Endothelial cell of umbilical vein (primary cell): ENCODE data around the gene PPP1R3G. TPM values are rescaled to one million over a fixed set of nuclear protein-coding genes. Genes with fewer than 3 reads are reported as not detected.

Source experiments
- BruUV-seq: library from RNA; stranded (reverse); fragments of 400-500 nt; replicated peaks from 2 replicates; lab custom pipeline; 2021; lab: Mats Ljungman, UMichigan
- CTCF ChIA-PET: fragments of 300-600, 350-600 bp; sonication (Branson Sonifier 250); formaldehyde crosslinking; loops from one replicate; lab custom pipeline; 2021; ENCODE audit warnings: antibody characterized with exemption, inconsistent platforms; lab: Charles Lee
- POLR2A ChIA-PET: fragments of 300-600, 350-600 bp; sonication (Branson Sonifier 250); formaldehyde crosslinking; loops from one replicate; lab custom pipeline; 2021; ENCODE audit warnings: antibody characterized with exemption, inconsistent platforms; lab: Charles Lee
- DNase-seq: peaks from one replicate; pipeline ENCODE4 v3.0.0-alpha.2; 2011; ENCODE audit warnings: low read depth, low spot score
- FAIRE-seq: peaks from 2 replicates; lab custom pipeline; 2011; peaks lifted over from hg19 to GRCh38; lab: Jason Lieb, UNC
- H2AFZ ChIP-seq: 2 replicates; pipeline ENCODE4 v1.6.0; 2012; ENCODE audit warnings: low read depth, low read length, control low read depth, inconsistent platforms
- H3K27ac ChIP-seq: 2 replicates; pipeline ENCODE4 v1.5.1; 2011; ENCODE audit warnings: low read depth, mild to moderate bottlenecking, control low read depth, low read length, moderate library complexity; ENCODE audit not compliant: insufficient read depth
- H3K27me3 ChIP-seq, 2 experiments: 2 replicates each; pipeline versions ENCODE4 v1.6.0 to v1.6.1; 2011; ENCODE audit warnings: low read length in 2 of 2, mixed read lengths in 1 of 2; ENCODE audit not compliant: control insufficient read depth in 2 of 2, insufficient read depth in 2 of 2
- H3K36me3 ChIP-seq, 2 experiments: 2 replicates in 1 of 2; 3 replicates in 1 of 2; pipeline ENCODE4 v1.5.1; 2011; ENCODE audit warnings: low read length in 2 of 2, mild to moderate bottlenecking in 1 of 2, moderate library complexity in 1 of 2; ENCODE audit not compliant: control insufficient read depth in 2 of 2, insufficient read depth in 2 of 2; ENCODE audit errors: extremely low read depth in 1 of 2
- H3K4me1 ChIP-seq: 3 replicates; pipeline ENCODE4 v1.5.1; 2011; ENCODE audit warnings: mild to moderate bottlenecking, low read length; ENCODE audit not compliant: control insufficient read depth, insufficient read depth; ENCODE audit errors: extremely low read depth
- H3K4me2 ChIP-seq: 2 replicates; pipeline ENCODE4 v1.6.1; 2011; ENCODE audit warnings: low read length, control low read depth, mixed read lengths; ENCODE audit not compliant: insufficient read depth
- H3K4me3 ChIP-seq, 3 experiments: fragments of 200-600 bp in 1 of 3; sonication (generic), shearing (Covaris generic) in 1 of 3; replicated peaks in 1 of 3; 2 replicates each; pipeline ENCODE4 v1.5.1; 2011 to 2016; ENCODE audit warnings: control low read depth in 3 of 3, low read length in 3 of 3, mild to moderate bottlenecking in 2 of 3, inconsistent platforms in 1 of 3, low read depth in 1 of 3, moderate library complexity in 1 of 3; ENCODE audit not compliant: insufficient read depth in 1 of 3
- H3K79me2 ChIP-seq: 2 replicates; pipeline ENCODE4 v1.6.0; 2012; ENCODE audit warnings: low read length, inconsistent platforms; ENCODE audit not compliant: control insufficient read depth, insufficient read depth
- H3K9ac ChIP-seq: replicated peaks from 2 replicates; pipeline ENCODE3; 2011; ENCODE audit warnings: low read length, control low read depth; ENCODE audit not compliant: insufficient read depth; ENCODE audit errors: extremely low read depth
- H3K9me1 ChIP-seq: replicated peaks from 3 replicates; pipeline ENCODE4 v1.6.0; 2011; ENCODE audit warnings: mild to moderate bottlenecking, low read length; ENCODE audit not compliant: control insufficient read depth, insufficient read depth; ENCODE audit errors: extremely low read depth
- H3K9me3 ChIP-seq: replicated peaks from 2 replicates; pipeline ENCODE4 v1.5.1; 2012; ENCODE audit warnings: low read length, inconsistent platforms; ENCODE audit not compliant: control insufficient read depth, insufficient read depth
- H4K20me1 ChIP-seq: replicated peaks from 2 replicates; pipeline ENCODE3; 2011; ENCODE audit warnings: mild to moderate bottlenecking, low read length; ENCODE audit not compliant: control insufficient read depth, insufficient read depth; ENCODE audit errors: extremely low read depth
- EZH2 ChIP-seq: IDR thresholded peaks from 2 replicates; pipeline ENCODE4 v1.6.1; 2012; ENCODE audit warnings: borderline replicate concordance, low read depth, mild to moderate bottlenecking, moderate library complexity, low read length, inconsistent platforms; ENCODE audit not compliant: severe bottlenecking
- FOS ChIP-seq: IDR thresholded peaks from 2 replicates; pipeline ENCODE4 v1.6.1; 2011; ENCODE audit warnings: mild to moderate bottlenecking, low read length, moderate library complexity, borderline replicate concordance; ENCODE audit not compliant: insufficient read depth
- GATA2 ChIP-seq: IDR thresholded peaks from 2 replicates; pipeline ENCODE4 v1.7.0; 2011; ENCODE audit warnings: low read depth, mild to moderate bottlenecking, moderate library complexity, mixed read lengths, low read length; ENCODE audit not compliant: insufficient read length, insufficient read depth
- JUN ChIP-seq: IDR thresholded peaks from 2 replicates; pipeline ENCODE4 v1.6.1; 2011; ENCODE audit warnings: borderline replicate concordance, low read depth; ENCODE audit not compliant: insufficient read length, insufficient read depth
- MYC ChIP-seq: IDR thresholded peaks from one replicate; pipeline ENCODE4 v1.6.1; 2011; ENCODE audit warnings: mild to moderate bottlenecking, low read depth, low read length
- POLR2A ChIP-seq: IDR thresholded peaks from 2 replicates; pipeline ENCODE4 v1.6.1; 2012; ENCODE audit warnings: low read depth, mild to moderate bottlenecking, control low read depth, low read length
- POLR2AphosphoS5 ChIP-seq: IDR thresholded peaks from 2 replicates; pipeline ENCODE4 v1.6.1; 2012; ENCODE audit warnings: low read depth, mild to moderate bottlenecking, control low read depth, low read length, moderate library complexity; ENCODE audit not compliant: insufficient read depth
- dilution Hi-C: fragments of 300-500 bp; cut with MboI; formaldehyde crosslinking; loops from one replicate; pipeline ENCODE4 v1.15.0; 2019; ENCODE audit warnings: low sequenced_read_pairs; ENCODE audit not compliant: extremely low pct_ligation_motif_present
- intact Hi-C: fragments of 100-400 bp; cut with micrococcal nuclease; formaldehyde crosslinking; loops from one replicate; pipeline ENCODE4 v1.10.0; 2022
- polyA plus RNA-seq, 4 experiments: library from polyadenylated mRNA; depleted of rRNA in 3 of 4; stranded (reverse) in 3 of 4; unstranded in 1 of 4; fragments of >200 nt; gene quantifications; 2 replicates each; pipeline versions ENCODE4 v1.2.1 to v1.2.3, GENCODE V29; 2011 to 2012; ENCODE audit warnings: missing spikeins in 1 of 4
- total RNA-seq: library from RNA; stranded (reverse); gene quantifications from 2 replicates; pipeline ENCODE4 v1.2.3, GENCODE V29; 2021
- TF ChIP-seq, protein P1 (sequence below): IDR thresholded peaks from 2 replicates; pipeline ENCODE4 v1.6.1; 2011; ENCODE audit not compliant: insufficient read depth, insufficient read length
- TF ChIP-seq, protein P2 (sequence below), 2 donors: IDR thresholded peaks; 1 replicate in 1 of 2; 2 replicates in 1 of 2; pipeline ENCODE4 v1.5.1; 2011; ENCODE audit warnings: low read length in 2 of 2, mild to moderate bottlenecking in 2 of 2, moderate library complexity in 2 of 2, control low read depth in 1 of 2, inconsistent platforms in 1 of 2, low read depth in 1 of 2; ENCODE audit not compliant: insufficient read depth in 1 of 2; ENCODE audit errors: extremely low read depth in 1 of 2

Gene PPP1R3G
- total and polyA plus RNA-seq, 2 donors (not counting 3 experiments of a cell fraction or from before 2014, with no cell fraction given) = 0.04 to 0.09 TPM

DNA sequence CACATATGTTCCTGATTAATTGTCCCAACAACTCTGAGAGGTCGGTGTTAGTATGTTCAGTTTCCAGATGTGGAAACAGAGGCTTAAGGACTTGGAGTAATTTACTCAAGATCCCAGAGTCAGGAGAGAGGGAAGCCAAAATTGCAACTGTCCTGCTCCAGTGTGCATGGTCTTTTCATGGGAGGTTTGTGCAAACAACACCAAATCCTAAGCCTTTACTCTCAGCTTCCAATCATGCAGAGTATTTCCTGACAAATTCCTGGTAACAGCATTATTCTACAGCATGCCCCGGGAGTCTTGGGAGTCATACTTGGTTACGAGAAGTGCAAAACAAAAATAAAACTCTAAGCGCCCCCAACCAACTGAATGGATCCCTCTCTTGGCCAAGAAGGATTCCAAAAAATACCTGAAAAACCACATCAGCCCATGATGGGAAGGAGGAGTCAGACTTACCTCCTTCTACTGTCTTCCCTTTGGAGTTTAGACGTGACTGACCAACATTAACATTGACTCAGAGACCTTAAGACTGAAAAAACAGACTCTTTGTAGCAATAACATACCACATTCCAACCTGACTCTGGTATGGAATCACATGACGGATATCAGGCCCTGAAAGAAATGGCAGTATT, 30.8 kb upstream of the PPP1R3G start:
- no peaks in the 10 kb centered on the region for H3K79me2 ChIP-seq
- TF ChIP-seq JUN = peak; percentile 57
- no peak for TF ChIP-seq EZH2
- no peak overlapping the region for H2AFZ ChIP-seq
- no TSS peak for BruUV-seq
- no peaks in the 10 kb centered on the region for H3K36me3 ChIP-seq
- peak overlapping the region; percentile 24 for H3K9ac ChIP-seq
- intact Hi-C loops (loop anchor here (1.0 to 10.0 kb wide), 4 partner anchors 30 to 1490 kb away; partner anchors contain the start of genes PPP1R3G and RPP40), dilution Hi-C loops (no loop called here)
- no peaks in the 10 kb centered on the region for H4K20me1 ChIP-seq
- no peaks in the 10 kb centered on the region for H3K9me3 ChIP-seq
- H3K4me1 ChIP-seq = peaks cover 27% of the 10 kb centered on the region
- ChIA-PET CTCF (interaction anchor here (0.6 to 2.2 kb wide), 2 partner anchors 23 to 89 kb away, joined by 3 to 6 read pairs; no protein-coding TSS in a partner anchor), POLR2A (no interaction called here)
- no peaks in the 10 kb centered on the region for H3K9me1 ChIP-seq
- H3K4me3 ChIP-seq = no peak overlapping the region
- H3K4me2 ChIP-seq = peak overlapping the region; percentile 61
- H3K27ac ChIP-seq = peak overlapping the region; percentile 53
- FAIRE-seq (peak; percentile 71), DNase-seq (peak; percentile 74)
- H3K27me3 ChIP-seq = no peaks in the 10 kb centered on the region

DNA sequence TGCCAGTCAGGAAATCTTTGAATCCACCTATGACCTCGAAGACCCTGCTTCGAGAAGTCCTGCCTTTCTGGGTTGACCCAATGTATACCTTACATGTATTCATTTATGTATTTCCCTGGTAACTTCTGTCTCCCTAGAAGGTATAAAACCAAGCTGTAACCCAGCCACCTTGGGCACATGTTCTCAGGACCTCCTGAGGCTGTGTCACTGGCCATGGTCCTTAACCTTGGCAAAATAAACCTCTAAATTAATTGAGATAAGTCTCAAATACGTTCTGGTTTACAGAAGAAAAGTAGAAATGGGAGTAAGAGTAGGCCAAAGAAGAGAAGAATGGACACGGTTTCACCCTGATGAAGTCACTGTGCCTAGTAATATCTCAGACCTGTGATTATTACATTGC, 30.0 kb upstream of the PPP1R3G start:
- intact Hi-C loops = loop anchor here (2.0 to 10.0 kb wide), 3 partner anchors 30 to 1490 kb away; partner anchors contain the start of genes FARS2, LYRM4 and PPP1R3G
- Histone ChIP-seq H2AFZ (no peak overlapping the region), H3K4me2 (no peak overlapping the region), H3K27ac (peak overlapping the region; percentile 53), H3K4me3 (no peak overlapping the region), H3K79me2 (no peaks in the 10 kb centered on the region), H3K4me1 (peaks cover 27% of the 10 kb centered on the region), H4K20me1 (no peaks in the 10 kb centered on the region), H3K9me1 (no peaks in the 10 kb centered on the region), H3K36me3 (no peaks in the 10 kb centered on the region), H3K9me3 (no peaks in the 10 kb centered on the region), H3K9ac (no peak overlapping the region), H3K27me3 (no peaks in the 10 kb centered on the region)
- POLR2A ChIA-PET = no interaction called here
- FAIRE-seq (no peak), DNase-seq (no peak)
- BruUV-seq = no TSS peak
- no peak for TF ChIP-seq POLR2AphosphoS5
- no peak for TF ChIP-seq MYC
- TF ChIP-seq, protein P1, sequence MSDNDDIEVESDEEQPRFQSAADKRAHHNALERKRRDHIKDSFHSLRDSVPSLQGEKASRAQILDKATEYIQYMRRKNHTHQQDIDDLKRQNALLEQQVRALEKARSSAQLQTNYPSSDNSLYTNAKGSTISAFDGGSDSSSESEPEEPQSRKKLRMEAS = no peak
- no peak for TF ChIP-seq GATA2
- no peak for TF ChIP-seq FOS
- TF ChIP-seq JUN = no peak
- TF ChIP-seq EZH2 = no peak
- no peak for TF ChIP-seq POLR2A
- TF ChIP-seq, protein P2, sequence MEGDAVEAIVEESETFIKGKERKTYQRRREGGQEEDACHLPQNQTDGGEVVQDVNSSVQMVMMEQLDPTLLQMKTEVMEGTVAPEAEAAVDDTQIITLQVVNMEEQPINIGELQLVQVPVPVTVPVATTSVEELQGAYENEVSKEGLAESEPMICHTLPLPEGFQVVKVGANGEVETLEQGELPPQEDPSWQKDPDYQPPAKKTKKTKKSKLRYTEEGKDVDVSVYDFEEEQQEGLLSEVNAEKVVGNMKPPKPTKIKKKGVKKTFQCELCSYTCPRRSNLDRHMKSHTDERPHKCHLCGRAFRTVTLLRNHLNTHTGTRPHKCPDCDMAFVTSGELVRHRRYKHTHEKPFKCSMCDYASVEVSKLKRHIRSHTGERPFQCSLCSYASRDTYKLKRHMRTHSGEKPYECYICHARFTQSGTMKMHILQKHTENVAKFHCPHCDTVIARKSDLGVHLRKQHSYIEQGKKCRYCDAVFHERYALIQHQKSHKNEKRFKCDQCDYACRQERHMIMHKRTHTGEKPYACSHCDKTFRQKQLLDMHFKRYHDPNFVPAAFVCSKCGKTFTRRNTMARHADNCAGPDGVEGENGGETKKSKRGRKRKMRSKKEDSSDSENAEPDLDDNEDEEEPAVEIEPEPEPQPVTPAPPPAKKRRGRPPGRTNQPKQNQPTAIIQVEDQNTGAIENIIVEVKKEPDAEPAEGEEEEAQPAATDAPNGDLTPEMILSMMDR (IDR thresholded peaks at IDR 0.05; ENCODE audit: extremely low read depth in 1 of 2, insufficient read depth in 1 of 2, low read depth in 1 of 2, low read length in 2 of 2) = no peak
- CTCF ChIA-PET = no interaction called here
- dilution Hi-C loops = no loop called here
